Measurements from ENCODE around the gene SLC5A2. TPM values are rescaled to one million over a fixed set of nuclear protein-coding genes. Genes with fewer than 3 reads are reported as not detected.
A peak's percentile ranks its signal among the peaks of the same experiment; 100 is the strongest.
"Not testable (repeated sequence)": the region's sequence is repeated elsewhere in the genome, so short reads cannot be mapped to it uniquely, and the experiment has no call there.

The SLC5A2 gene
- total and polyA plus RNA-seq, 2 donors (not counting 1 experiment from before 2014, with no cell fraction given): not detected

DNA sequence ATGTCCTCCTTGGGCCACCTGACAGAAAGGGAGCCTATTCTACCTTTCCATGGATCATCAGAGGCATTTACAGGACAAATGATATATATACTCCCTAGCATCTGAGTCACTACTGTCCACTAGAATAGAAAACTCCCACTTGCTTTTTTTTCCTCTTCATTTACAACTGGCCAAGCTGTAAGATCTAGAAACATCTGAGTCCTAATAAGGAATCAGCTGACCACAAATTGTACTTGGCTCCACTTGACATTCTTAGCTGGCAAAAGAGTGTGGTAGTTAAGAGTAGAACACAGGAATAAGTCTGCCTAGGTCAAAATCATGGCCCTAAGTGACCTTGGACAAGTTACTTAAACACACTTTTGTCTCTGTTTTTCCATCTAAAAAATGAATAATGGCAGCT lies 20.1 kb downstream of the SLC5A2 start:
- H3K4me3 ChIP-seq (replicated peaks in 1 of 4; ENCODE audit: control extremely low read depth in 1 of 4, insufficient read depth in 1 of 4, low read depth in 3 of 4, low read length in 4 of 4): no peak overlapping the region
- H3K9me3 ChIP-seq (ENCODE audit: control insufficient read depth, insufficient read depth, low read depth, low read length): no peaks in the 10 kb centered on the region
- H4K20me1 ChIP-seq (ENCODE audit: control insufficient read depth, extremely low read depth, insufficient read depth, low read length): no peaks in the 10 kb centered on the region
- H3K79me2 ChIP-seq (ENCODE audit: control insufficient read depth, insufficient read depth, low read length): peaks cover 13% of the 10 kb centered on the region
- H2AFZ ChIP-seq (ENCODE audit: low read length): no peak overlapping the region
- no peak overlapping the region for H3K9ac ChIP-seq (ENCODE audit: insufficient read depth, low read length)
- H3K27me3 ChIP-seq (ENCODE audit: control insufficient read depth, insufficient read depth, low read length): no peaks in the 10 kb centered on the region
- TF ChIP-seq, protein P1, sequence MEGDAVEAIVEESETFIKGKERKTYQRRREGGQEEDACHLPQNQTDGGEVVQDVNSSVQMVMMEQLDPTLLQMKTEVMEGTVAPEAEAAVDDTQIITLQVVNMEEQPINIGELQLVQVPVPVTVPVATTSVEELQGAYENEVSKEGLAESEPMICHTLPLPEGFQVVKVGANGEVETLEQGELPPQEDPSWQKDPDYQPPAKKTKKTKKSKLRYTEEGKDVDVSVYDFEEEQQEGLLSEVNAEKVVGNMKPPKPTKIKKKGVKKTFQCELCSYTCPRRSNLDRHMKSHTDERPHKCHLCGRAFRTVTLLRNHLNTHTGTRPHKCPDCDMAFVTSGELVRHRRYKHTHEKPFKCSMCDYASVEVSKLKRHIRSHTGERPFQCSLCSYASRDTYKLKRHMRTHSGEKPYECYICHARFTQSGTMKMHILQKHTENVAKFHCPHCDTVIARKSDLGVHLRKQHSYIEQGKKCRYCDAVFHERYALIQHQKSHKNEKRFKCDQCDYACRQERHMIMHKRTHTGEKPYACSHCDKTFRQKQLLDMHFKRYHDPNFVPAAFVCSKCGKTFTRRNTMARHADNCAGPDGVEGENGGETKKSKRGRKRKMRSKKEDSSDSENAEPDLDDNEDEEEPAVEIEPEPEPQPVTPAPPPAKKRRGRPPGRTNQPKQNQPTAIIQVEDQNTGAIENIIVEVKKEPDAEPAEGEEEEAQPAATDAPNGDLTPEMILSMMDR (conservative IDR thresholded peaks at IDR 0.05 in 1 of 2, IDR thresholded peaks at IDR 0.05 in 1 of 2; ENCODE audit: low read depth in 1 of 2, low read length in 2 of 2): no peak
- no peak for TF ChIP-seq EZH2 (IDR thresholded peaks at IDR 0.05; ENCODE audit: low read length, missing control alignments)
- H3K4me2 ChIP-seq (ENCODE audit: extremely low read depth, insufficient read depth, low read length): no peak overlapping the region
- H3K4me1 ChIP-seq (ENCODE audit: control insufficient read depth, extremely low read depth, insufficient read depth, low read length): no peaks in the 10 kb centered on the region
- H3K36me3 ChIP-seq (ENCODE audit: control insufficient read depth, insufficient read depth, low read length): peaks cover 16% of the 10 kb centered on the region
- peak; percentile 25 to 75 for DNase-seq (ENCODE audit: low read depth in 2 of 2)
- no peak overlapping the region for H3K27ac ChIP-seq (ENCODE audit: insufficient read depth, low read length)

DNA sequence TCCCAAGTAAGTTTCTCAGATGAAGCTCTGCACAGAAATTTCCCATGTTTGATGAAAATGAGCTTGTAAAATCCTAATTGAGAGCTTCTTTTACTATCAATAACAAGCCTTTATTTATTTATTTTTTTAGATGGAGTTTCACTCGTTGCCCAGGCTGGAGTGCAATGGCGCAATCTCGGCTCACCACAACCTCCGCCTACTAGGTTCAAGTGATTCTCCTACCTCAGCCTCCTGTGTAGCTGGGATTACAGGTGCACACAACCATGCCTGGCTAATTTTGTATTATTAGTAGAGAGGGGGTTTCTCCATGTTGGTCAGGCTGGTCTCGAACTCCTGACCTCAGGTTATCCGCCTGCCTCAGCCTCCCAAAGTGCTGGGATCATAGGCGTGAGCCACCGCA lies 20.6 kb downstream of the SLC5A2 start:
- not testable (repeated sequence) for DNase-seq (ENCODE audit: low read depth in 2 of 2); H3K4me1 ChIP-seq (ENCODE audit: control insufficient read depth, extremely low read depth, insufficient read depth, low read length); H4K20me1 ChIP-seq (ENCODE audit: control insufficient read depth, extremely low read depth, insufficient read depth, low read length); H3K27me3 ChIP-seq (ENCODE audit: control insufficient read depth, insufficient read depth, low read length); H3K27ac ChIP-seq (ENCODE audit: insufficient read depth, low read length); H3K9ac ChIP-seq (ENCODE audit: insufficient read depth, low read length); H3K4me3 ChIP-seq (replicated peaks in 1 of 4; ENCODE audit: control extremely low read depth in 1 of 4, insufficient read depth in 1 of 4, low read depth in 3 of 4, low read length in 4 of 4); H3K4me2 ChIP-seq (ENCODE audit: extremely low read depth, insufficient read depth, low read length); H2AFZ ChIP-seq (ENCODE audit: low read length); H3K9me3 ChIP-seq (ENCODE audit: control insufficient read depth, insufficient read depth, low read depth, low read length)
- Histone ChIP-seq H3K79me2 (ENCODE audit: control insufficient read depth, insufficient read depth, low read length) (peaks cover 15% of the 10 kb centered on the region), H3K36me3 (ENCODE audit: control insufficient read depth, insufficient read depth, low read length) (peaks cover 13% of the 10 kb centered on the region)

DNA sequence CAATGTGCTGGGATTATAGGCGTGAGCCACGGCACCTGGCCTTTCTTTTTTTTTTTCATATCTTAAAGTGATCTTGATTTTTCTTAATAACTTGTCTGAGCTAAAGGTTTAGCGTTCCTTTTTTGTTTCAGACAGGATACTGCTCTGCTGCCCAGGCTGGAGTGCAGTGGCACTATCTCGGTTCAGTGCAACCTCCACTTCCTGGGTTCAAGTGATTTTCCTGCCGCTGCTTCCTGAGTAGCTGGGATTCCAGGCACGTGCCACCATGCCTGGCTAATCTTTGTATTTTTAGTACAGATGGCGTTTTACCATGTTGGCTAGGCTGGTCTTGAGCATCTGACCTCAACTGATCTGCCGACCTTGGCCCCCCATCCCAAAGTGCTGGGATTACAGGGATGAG lies 21.2 kb downstream of the SLC5A2 start:
- Histone ChIP-seq H3K4me2 (ENCODE audit: extremely low read depth, insufficient read depth, low read length) (no peak overlapping the region), H3K27me3 (ENCODE audit: control insufficient read depth, insufficient read depth, low read length) (no peaks in the 10 kb centered on the region), H2AFZ (ENCODE audit: low read length) (no peak overlapping the region), H3K4me1 (ENCODE audit: control insufficient read depth, extremely low read depth, insufficient read depth, low read length) (no peaks in the 10 kb centered on the region), H4K20me1 (ENCODE audit: control insufficient read depth, extremely low read depth, insufficient read depth, low read length) (no peaks in the 10 kb centered on the region), H3K27ac (ENCODE audit: insufficient read depth, low read length) (no peak overlapping the region), H3K9me3 (ENCODE audit: control insufficient read depth, insufficient read depth, low read depth, low read length) (no peaks in the 10 kb centered on the region), H3K36me3 (ENCODE audit: control insufficient read depth, insufficient read depth, low read length) (peaks cover 8% of the 10 kb centered on the region), H3K79me2 (ENCODE audit: control insufficient read depth, insufficient read depth, low read length) (peaks cover 15% of the 10 kb centered on the region), H3K9ac (ENCODE audit: insufficient read depth, low read length) (no peak overlapping the region), H3K4me3 (replicated peaks in 1 of 4; ENCODE audit: control extremely low read depth in 1 of 4, insufficient read depth in 1 of 4, low read depth in 3 of 4, low read length in 4 of 4) (no peak overlapping the region)
- no peak for DNase-seq (ENCODE audit: low read depth in 2 of 2)
- TF ChIP-seq, protein P1 (conservative IDR thresholded peaks at IDR 0.05 in 1 of 2, IDR thresholded peaks at IDR 0.05 in 1 of 2; ENCODE audit: low read depth in 1 of 2, low read length in 2 of 2): no peak
- TF ChIP-seq EZH2 (IDR thresholded peaks at IDR 0.05; ENCODE audit: low read length, missing control alignments): no peak
